Nephron progenitor cell (in vitro differentiated cells): Measurements from ENCODE around the gene NPHS1.

Experiments
- DNase-seq: peaks from one replicate; pipeline ENCODE4 v3.0.0; 2021
- H3K27ac Mint-ChIP-seq: 2 replicates; pipeline ENCODE4 v1.8.0; 2021; ENCODE audit warnings: mild to moderate bottlenecking, moderate library complexity, mixed read lengths
- H3K27me3 Mint-ChIP-seq: 2 replicates; pipeline ENCODE4 v1.8.0; 2021; ENCODE audit warnings: mild to moderate bottlenecking, low read depth, mixed read lengths; ENCODE audit not compliant: poor library complexity
- H3K36me3 Mint-ChIP-seq: 2 replicates; pipeline ENCODE4 v1.8.0; 2021; ENCODE audit warnings: low read depth, mixed read lengths
- H3K4me1 Mint-ChIP-seq: 2 replicates; pipeline ENCODE4 v1.8.0; 2021; ENCODE audit warnings: mixed read lengths
- H3K4me3 Mint-ChIP-seq: 2 replicates; pipeline ENCODE4 v1.8.0; 2021; ENCODE audit warnings: mild to moderate bottlenecking, moderate library complexity, mixed read lengths
- H3K9me3 Mint-ChIP-seq: 2 replicates; pipeline ENCODE4 v1.8.0; 2021; ENCODE audit warnings: mild to moderate bottlenecking, moderate library complexity, mixed read lengths
- CTCF ChIP-seq: fragments of 200-600 bp; sonication (generic); IDR thresholded peaks from 2 replicates; pipeline ENCODE4 v1.5.0; 2021; ENCODE audit warnings: antibody characterized with exemption

The NPHS1 gene

GRCh38 chr19:35856546-35857149 is 4.3 kb upstream of the NPHS1 start, which contains the start of gene KIRREL2:
KIRREL2 (plus strand) TSS chr19:35856911; CDS start chr19:35857120, 209 bp downstream.
- Mint-ChIP-seq H3K4me1 (peaks cover 51% of the 10 kb centered on the region), H3K36me3 (no peaks in the 10 kb centered on the region), H3K27me3 (peaks cover 92% of the 10 kb centered on the region), H3K9me3 (peaks cover 4% of the 10 kb centered on the region), H3K4me3 (peak within 1 kb of the TSS; percentile 88), H3K27ac (no peak within 1 kb of the TSS)
- peak; percentile 85 for DNase-seq
- TF ChIP-seq CTCF, result no peak

- Mint-ChIP-seq H3K9me3 (no peaks in the 10 kb centered on the region), H3K36me3 (no peaks in the 10 kb centered on the region), H3K27me3 (peaks cover 89% of the 10 kb centered on the region), H3K4me1 (peaks cover 43% of the 10 kb centered on the region), H3K4me3 (no peak overlapping the region), H3K27ac (no peak overlapping the region)
- TF ChIP-seq CTCF, result no peak
- no peak for DNase-seq
These were observed 893 bp upstream of the NPHS1 start for GRCh38 chr19:35853038-35853756.

GRCh38 chr19:35851213-35852028 is 883 bp downstream of the NPHS1 start:
- Mint-ChIP-seq H3K9me3 (no peaks in the 10 kb centered on the region), H3K27ac (no peak overlapping the region), H3K36me3 (no peaks in the 10 kb centered on the region), H3K4me3 (no peak overlapping the region), H3K4me1 (peaks cover 42% of the 10 kb centered on the region), H3K27me3 (peaks cover 89% of the 10 kb centered on the region)
- TF ChIP-seq CTCF, result peak; percentile 45
- peak; percentile 57 for DNase-seq

GRCh38 chr19:35848919-35849505 is 3.3 kb downstream of the NPHS1 start:
- peaks cover 89% of the 10 kb centered on the region for H3K27me3 Mint-ChIP-seq
- no peaks in the 10 kb centered on the region for H3K36me3 Mint-ChIP-seq
- TF ChIP-seq CTCF, result no peak
- no peak for DNase-seq
- H3K4me3 Mint-ChIP-seq, result no peak overlapping the region
- peaks cover 41% of the 10 kb centered on the region for H3K4me1 Mint-ChIP-seq
- H3K27ac Mint-ChIP-seq, result no peak overlapping the region
- H3K9me3 Mint-ChIP-seq, result peaks cover 5% of the 10 kb centered on the region

GRCh38 chr19:35848486-35848885 is 3.8 kb downstream of the NPHS1 start:
- H3K4me3 Mint-ChIP-seq, result no peak overlapping the region

More at GRCh38 chr19:35848486-35848885, 3.8 kb downstream of the NPHS1 start:
- Mint-ChIP-seq H3K27me3 (peaks cover 92% of the 10 kb centered on the region), H3K4me1 (peaks cover 40% of the 10 kb centered on the region), H3K36me3 (no peaks in the 10 kb centered on the region), H3K27ac (no peak overlapping the region), H3K9me3 (peaks cover 5% of the 10 kb centered on the region)
- TF ChIP-seq CTCF, result no peak
- no peak for DNase-seq
